Retinal pigment epithelial cell (primary cell): ENCODE measurements around the gene OR51T1.

Experiments used
- DNase-seq: peaks from one replicate; pipeline ENCODE4 v3.0.0-alpha.2; 2010; ENCODE audit warnings: low read depth
- H3K4me3 ChIP-seq: 2 replicates; pipeline ENCODE4 v1.5.1; 2011; ENCODE audit warnings: mild to moderate bottlenecking, low read length, control low read depth, moderate library complexity
- CTCF ChIP-seq: conservative IDR thresholded peaks from 2 replicates; pipeline ENCODE4 v1.5.1; 2011; ENCODE audit warnings: low read depth, low read length, control low read depth, inconsistent platforms

Gene OR51T1

GRCh38 chr11:4926608-4927007, 44.9 kb downstream of the OR51T1 start:
- TF ChIP-seq CTCF, result no peak

More at GRCh38 chr11:4926608-4927007, 44.9 kb downstream of the OR51T1 start:
- no peak for DNase-seq
- H3K4me3 ChIP-seq, result no peak overlapping the region
